ENCODE results near the gene ELMO2.

The ELMO2 gene

DNA sequence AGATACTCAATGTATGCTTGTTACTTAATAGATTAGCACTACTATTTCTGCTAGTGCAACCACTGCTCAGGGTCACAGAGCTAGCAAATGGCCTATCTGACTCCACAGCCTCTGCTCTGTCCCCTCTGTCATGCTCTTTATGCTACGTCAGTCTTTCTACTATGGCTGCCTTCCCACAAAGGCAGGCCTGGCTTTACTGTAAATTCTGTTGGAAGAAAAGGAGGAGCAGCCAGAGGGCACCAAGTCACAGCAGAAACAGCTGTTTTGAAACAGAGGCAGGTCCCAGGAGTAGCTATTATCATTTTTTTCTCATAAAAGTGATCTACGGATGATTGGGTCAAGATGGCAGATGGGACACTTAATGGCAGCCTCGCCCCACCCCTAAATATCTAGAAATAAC is 10.0 kb upstream of the ELMO2 start:
- H3K4me3 ChIP-seq (ENCODE audit: low read depth, low read length): no peak overlapping the region
- no peak for TF ChIP-seq MYC (IDR thresholded peaks at IDR 0.05; ENCODE audit: low read depth, low read length)
- TF ChIP-seq POLR2A (IDR thresholded peaks at IDR 0.05; ENCODE audit: extremely low read depth, insufficient read length): no peak
- TF ChIP-seq, protein P1, sequence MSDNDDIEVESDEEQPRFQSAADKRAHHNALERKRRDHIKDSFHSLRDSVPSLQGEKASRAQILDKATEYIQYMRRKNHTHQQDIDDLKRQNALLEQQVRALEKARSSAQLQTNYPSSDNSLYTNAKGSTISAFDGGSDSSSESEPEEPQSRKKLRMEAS (IDR thresholded peaks at IDR 0.05; ENCODE audit: low read depth, low read length): no peak
- TF ChIP-seq, protein P2, sequence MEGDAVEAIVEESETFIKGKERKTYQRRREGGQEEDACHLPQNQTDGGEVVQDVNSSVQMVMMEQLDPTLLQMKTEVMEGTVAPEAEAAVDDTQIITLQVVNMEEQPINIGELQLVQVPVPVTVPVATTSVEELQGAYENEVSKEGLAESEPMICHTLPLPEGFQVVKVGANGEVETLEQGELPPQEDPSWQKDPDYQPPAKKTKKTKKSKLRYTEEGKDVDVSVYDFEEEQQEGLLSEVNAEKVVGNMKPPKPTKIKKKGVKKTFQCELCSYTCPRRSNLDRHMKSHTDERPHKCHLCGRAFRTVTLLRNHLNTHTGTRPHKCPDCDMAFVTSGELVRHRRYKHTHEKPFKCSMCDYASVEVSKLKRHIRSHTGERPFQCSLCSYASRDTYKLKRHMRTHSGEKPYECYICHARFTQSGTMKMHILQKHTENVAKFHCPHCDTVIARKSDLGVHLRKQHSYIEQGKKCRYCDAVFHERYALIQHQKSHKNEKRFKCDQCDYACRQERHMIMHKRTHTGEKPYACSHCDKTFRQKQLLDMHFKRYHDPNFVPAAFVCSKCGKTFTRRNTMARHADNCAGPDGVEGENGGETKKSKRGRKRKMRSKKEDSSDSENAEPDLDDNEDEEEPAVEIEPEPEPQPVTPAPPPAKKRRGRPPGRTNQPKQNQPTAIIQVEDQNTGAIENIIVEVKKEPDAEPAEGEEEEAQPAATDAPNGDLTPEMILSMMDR (IDR thresholded peaks at IDR 0.05; ENCODE audit: low read depth, low read length): no peak
- no peak for DNase-seq (ENCODE audit: low read depth)

DNA sequence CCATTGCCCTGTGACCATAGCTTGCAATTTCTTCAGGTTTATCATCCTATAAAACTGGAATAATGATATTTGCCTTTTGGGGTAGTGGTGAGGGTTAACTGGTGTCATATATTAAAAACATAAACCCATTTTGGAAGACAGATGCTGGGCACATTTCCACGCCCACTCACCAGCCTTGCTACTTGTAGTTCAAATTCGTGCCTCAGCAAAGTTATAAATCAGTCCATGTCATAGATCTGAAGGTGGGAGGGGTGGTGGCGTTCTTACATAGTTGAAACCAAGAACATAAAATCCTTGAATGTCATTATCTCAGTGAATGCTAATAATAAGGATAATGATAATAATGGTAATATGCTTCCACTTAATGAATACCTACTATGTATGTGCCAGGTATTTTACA is 9.4 kb upstream of the ELMO2 start:
- TF ChIP-seq, protein P1 (IDR thresholded peaks at IDR 0.05; ENCODE audit: low read depth, low read length): no peak
- TF ChIP-seq MYC (IDR thresholded peaks at IDR 0.05; ENCODE audit: low read depth, low read length): no peak

DNA sequence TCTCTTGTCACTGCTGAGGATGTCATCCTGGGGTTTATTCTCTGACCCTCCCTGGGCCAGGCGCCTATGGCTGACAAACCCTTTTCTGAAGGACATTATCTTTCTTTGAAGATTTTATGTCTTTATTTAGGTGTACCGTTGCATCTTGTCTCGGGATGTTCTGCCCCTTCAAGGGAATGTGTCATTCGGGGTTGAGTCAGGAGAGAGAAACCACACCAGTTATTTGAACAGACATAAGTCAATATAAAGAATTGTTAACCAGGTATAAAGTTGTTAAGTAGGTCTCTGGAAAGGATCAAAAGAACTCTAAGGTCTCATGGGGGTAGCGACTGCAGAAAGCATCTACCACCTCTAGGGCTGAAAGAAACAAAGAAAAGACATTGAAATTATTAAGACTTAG is 8.2 kb upstream of the ELMO2 start:
- H3K4me3 ChIP-seq (ENCODE audit: low read depth, low read length): no peak overlapping the region
- DNase-seq (ENCODE audit: low read depth): no peak
- TF ChIP-seq POLR2A (IDR thresholded peaks at IDR 0.05; ENCODE audit: extremely low read depth, insufficient read length) (no peak), MYC (IDR thresholded peaks at IDR 0.05; ENCODE audit: low read depth, low read length) (no peak)
- TF ChIP-seq, protein P1 (IDR thresholded peaks at IDR 0.05; ENCODE audit: low read depth, low read length): no peak
- TF ChIP-seq, protein P2 (IDR thresholded peaks at IDR 0.05; ENCODE audit: low read depth, low read length): no peak

More for the DNA sequence above, 9.4 kb upstream of the ELMO2 start:
- no peak overlapping the region for H3K4me3 ChIP-seq (ENCODE audit: low read depth, low read length)
- DNase-seq (ENCODE audit: low read depth): no peak

DNA sequence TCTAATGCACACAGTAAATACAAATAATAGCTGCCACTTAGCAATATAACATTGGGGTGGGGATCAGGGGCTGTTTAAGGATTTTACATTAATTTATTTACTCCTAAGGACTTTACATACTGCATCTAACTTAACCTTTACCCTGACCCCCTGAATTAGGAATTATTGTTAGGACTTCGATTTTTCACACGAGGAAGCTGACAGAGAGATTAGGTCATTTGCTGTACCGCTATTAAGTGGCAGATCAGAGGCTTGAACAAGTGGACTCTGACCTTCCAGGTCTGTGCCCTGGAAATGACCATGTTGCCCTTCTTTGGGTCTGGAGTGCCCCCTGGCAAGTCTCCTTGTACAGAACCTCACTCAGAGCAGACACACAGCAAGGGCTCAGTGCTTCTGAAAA is 5.2 kb upstream of the ELMO2 start:
- DNase-seq (ENCODE audit: low read depth): no peak
- TF ChIP-seq, protein P1 (IDR thresholded peaks at IDR 0.05; ENCODE audit: low read depth, low read length): no peak
- TF ChIP-seq POLR2A (IDR thresholded peaks at IDR 0.05; ENCODE audit: extremely low read depth, insufficient read length) (no peak), MYC (IDR thresholded peaks at IDR 0.05; ENCODE audit: low read depth, low read length) (no peak)
- TF ChIP-seq, protein P2 (IDR thresholded peaks at IDR 0.05; ENCODE audit: low read depth, low read length): no peak

DNA sequence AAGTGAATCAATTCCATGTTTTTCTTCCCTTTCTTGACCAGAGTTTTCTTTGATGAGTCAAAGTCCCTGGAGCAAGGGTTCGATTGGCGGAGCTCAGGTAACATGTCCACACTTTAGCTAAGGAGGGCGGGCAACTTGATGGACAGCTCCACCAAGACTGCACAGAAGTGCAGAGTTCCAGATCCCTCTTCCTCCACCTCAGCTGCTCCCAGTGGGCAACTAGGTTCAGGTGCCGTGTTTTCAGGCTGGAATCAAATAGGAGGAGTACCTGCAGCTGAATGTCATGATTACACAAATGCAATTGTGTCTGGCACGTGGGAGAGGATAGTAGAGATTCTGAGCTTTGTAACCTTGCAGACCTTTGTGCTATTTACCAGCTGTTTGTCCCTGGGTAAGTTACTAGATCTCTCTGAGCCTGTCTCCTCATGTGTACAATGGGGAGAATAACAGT is 1.9 kb upstream of the ELMO2 start:
- no peak for DNase-seq (ENCODE audit: low read depth)
- TF ChIP-seq POLR2A (IDR thresholded peaks at IDR 0.05; ENCODE audit: extremely low read depth, insufficient read length) (no peak), MYC (IDR thresholded peaks at IDR 0.05; ENCODE audit: low read depth, low read length) (no peak)
- TF ChIP-seq, protein P2 (IDR thresholded peaks at IDR 0.05; ENCODE audit: low read depth, low read length): no peak
- TF ChIP-seq, protein P1 (IDR thresholded peaks at IDR 0.05; ENCODE audit: low read depth, low read length): no peak
- no peak overlapping the region for H3K4me3 ChIP-seq (ENCODE audit: low read depth, low read length)

More for the DNA sequence above, 5.2 kb upstream of the ELMO2 start:
- no peak overlapping the region for H3K4me3 ChIP-seq (ENCODE audit: low read depth, low read length)

DNA sequence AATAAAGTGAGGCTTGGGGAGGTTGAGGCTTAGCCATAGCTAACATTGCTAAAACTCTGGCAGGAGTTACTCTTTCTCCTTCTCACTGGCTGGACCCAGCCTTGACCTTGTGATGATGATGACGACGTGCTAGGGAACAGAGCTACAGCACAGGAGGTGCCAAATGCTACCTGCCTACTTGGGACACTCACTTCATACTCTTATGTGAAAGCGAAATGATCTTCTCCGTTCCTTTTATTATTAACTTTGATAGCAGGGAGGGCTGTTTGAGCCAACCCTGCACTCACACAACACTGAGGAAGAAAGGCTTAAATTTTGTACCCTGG is 1.2 kb upstream of the ELMO2 start:
- peak overlapping the region; percentile 71 for H3K4me3 ChIP-seq (ENCODE audit: low read depth, low read length)
- TF ChIP-seq, protein P2 (IDR thresholded peaks at IDR 0.05; ENCODE audit: low read depth, low read length): no peak
- TF ChIP-seq MYC (IDR thresholded peaks at IDR 0.05; ENCODE audit: low read depth, low read length) (no peak), POLR2A (IDR thresholded peaks at IDR 0.05; ENCODE audit: extremely low read depth, insufficient read length) (no peak)
- TF ChIP-seq, protein P1 (IDR thresholded peaks at IDR 0.05; ENCODE audit: low read depth, low read length): no peak

More for the DNA sequence above, 1.2 kb upstream of the ELMO2 start:
- DNase-seq (ENCODE audit: low read depth): no peak

Measured in NB4 (cell line).